GM19238 (cell line): ENCODE data around the gene AMT.
"Not testable (repeated sequence)": the region's sequence is repeated elsewhere in the genome, so short reads cannot be mapped to it uniquely, and the experiment has no call there.

ENCODE experiments used
- DNase-seq: peaks from one replicate; pipeline ENCODE4 v3.0.0; 2011; ENCODE audit warnings: low spot score; ENCODE audit not compliant: insufficient read length

AMT gene

GRCh38 chr3:49427586-49427985, 5.3 kb upstream of the AMT start:
- no peak for DNase-seq

DNA sequence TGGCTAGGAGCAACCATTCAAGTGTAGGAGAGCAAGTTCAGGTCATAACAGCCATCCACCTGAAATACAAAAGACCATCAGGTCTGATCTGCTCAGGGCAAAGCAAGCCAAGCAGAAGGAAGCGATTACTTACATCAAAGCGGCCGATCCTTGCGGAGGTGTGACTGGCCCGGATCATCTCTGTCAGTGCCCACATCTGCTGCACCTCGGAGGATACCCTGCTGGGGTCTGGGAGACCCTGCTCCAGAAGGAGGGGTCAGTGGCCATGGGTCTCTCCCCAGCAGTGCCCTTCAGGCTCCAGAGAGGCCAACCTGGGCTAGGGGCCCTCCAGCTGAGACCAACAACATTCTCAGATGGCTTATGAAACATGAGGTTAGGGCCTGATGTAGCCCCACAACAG, 2.5 kb upstream of the AMT start:
- DNase-seq = no peak

GRCh38 chr3:49421890-49422378, 339 bp downstream of the AMT start:
- DNase-seq = no peak

DNA sequence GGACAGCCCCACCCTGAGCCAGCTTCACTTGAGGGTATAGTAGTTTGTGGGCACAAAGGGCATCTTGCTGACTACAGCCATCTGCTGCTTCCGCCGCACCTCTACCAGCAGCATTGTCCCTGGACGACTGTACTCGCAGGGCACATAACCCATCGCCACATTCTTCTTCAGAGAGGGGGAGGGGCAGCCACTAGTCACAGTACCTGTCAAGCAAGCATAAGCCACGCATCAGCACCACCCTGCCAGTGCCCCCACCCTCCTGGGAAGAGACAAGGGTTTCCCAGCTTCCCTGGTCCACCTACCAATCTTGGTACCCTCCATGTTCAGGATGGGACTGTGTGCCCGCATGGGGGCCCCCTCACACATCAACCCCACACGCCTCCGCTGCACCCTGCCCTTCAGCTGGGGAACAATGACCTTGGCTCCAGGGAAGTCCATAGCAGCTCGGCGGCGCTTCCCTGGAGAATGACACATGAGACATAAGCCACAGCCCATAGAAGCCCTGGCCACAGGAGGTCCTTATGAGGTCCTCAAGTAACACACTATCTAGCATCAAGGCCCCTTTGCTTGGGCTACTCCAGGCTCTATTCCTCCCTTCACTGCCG, 4.7 kb downstream of the AMT start:
- DNase-seq = no peak

DNA sequence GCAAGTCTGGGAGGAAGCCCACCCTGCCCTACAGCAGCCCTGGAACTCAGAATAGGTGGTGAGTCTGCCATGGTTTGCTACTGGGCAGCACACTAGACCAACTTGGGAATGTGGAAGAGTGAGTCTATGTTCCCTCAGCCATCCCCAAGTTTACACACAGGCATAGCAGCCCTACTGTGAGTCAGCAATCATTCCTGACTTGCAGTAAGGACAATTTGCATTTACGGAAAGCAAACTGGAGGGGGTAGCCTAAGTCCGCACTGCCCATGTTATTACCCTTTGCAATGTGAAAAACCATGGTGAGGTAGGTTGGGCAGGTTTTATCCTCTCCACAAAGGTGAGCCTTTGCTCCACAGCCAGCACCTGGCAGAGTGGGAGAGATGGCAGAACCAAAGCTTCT, 5.4 kb downstream of the AMT start:
- no peak for DNase-seq

GRCh38 chr3:49415931-49416601, 6.2 kb downstream of the AMT start:
- no peak for DNase-seq

- no peak for DNase-seq
Measured at GRCh38 chr3:49414753-49415152, 7.5 kb downstream of the AMT start.

DNA sequence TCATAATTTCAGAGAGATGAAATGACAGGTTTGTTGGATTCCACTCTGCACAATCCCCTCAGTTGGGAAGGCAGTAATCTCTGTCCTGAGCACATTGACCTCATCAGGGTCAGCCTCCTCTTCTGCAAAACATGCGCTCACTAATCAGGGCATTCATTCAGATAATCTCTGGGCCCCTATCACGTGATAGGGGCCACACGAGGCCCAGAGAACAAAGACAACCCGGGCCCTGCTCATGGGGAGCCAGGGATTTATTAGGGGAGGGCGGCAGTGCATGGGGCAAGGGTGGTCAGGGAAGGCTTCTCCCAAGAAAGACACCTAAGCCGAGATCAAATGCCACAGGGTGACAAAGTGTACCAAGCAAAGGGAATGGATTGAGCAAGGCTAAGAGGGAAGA, 8.9 kb downstream of the AMT start:
- DNase-seq = no peak

DNA sequence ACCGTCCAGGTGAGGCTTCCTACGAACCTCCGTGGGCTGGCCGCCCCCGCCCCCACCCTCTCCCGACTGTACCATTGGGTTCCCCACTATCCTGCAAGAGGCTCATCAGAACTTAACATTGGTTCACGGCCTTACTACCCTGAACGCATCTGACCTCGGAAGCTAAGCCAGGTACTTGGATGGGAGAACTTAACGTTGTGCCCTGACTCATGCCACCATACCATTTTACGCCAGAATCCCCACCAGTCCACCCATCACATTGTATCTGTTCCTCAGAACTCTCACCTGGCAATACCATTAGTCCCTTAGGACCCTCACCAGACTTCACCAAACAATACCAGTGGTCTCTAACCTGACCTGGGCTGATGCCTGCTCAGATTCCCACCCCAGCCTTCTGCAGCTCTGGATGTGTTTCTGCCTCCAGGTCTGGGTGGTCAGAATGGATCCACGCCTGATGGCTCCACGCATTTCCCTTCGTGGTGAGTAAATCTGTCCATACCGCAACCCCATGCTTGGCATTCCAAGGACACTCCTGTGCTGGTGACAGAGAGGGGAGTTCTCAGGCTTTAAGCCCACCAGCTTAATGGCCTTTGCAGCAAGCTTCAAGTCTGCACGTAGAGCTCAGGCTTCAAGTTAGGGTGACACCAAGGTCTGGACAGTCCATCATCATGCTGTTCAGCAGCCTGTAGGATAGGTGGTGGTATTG, 9.5 kb downstream of the AMT start:
- no peak for DNase-seq

- peak; percentile 96 for DNase-seq
Measured at GRCh38 chr3:49411968-49412631, 10.2 kb downstream of the AMT start, which contains the start of the genes RHOA and TCTA. Gene RHOA (minus strand): TSS chr3:49411976. CDS start chr3:49375589, 36,387 bp downstream. Gene TCTA (plus strand): TSS chr3:49412423. CDS start chr3:49412427, 4 bp downstream.

GRCh38 chr3:49411535-49411967, 10.7 kb downstream of the AMT start:
- DNase-seq = no peak

DNA sequence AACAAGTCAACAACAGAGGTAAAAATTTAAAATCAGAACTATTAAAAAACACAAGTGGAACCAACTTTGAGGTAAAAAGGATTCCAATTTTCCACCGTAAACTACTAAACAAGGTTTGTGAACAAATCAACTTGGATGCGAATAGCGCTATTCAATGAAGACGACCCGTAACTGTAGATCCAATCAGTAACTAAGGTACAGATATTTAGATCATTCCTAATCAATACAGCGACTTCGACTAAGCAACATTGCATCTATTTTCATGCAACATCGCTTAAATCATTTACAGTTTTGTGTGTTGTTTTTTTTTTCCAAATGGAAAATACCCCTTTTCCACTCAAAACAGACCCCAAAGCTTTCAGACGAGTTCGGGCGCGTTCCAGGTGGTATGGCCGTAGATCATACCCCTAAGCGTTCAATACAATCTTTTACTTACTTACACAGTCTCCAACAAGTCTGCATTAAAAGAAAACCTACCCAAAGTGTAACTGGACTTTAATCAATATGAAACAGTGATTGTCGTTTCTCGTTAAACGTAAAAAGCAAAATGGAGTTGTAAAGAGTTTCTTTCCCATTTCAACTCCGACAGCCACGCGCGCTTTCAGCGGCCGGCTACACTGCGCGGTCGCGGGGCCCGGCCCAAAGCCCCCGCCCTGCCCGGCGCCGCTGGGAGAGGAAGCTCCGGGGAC, 11.3 kb downstream of the AMT start:
- DNase-seq = no peak

DNA sequence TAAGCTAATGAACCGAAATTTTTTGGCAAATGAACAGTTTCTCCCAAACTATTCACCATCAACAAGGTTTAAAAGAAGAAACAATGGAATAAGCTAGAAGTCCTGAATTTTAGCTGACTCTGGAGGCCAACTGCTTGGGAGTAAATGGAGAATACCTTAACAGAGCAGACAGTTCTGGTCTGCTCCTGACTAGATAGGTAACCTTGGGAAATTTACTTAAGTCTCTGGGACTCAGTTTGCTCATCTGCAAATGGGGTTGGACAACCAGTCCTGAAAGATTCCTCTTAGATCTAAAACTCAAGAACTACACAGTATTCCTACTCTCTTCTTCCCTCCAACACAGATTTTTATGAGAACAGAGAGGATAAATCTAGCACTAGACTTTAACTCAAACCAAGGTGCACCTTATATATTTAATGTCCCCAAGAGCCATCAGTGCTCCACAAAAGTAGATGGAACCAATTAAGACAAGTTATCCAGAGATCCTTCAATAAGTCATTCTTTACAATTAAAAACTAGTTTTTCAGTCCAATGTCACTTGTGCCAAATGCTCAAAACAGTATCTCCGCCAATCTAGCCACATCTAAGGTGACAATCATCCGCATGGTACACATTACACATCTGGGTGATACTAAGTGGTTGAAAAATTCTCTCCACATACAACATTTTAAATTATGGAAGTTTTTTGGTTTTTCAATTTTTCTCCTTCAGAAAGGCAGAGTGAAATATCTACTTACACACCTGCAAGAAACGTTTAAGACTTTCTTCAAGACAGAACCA, 12.0 kb downstream of the AMT start:
- DNase-seq = no peak

- DNase-seq = no peak
Measured at GRCh38 chr3:49406571-49407565, 15.4 kb downstream of the AMT start.

DNA sequence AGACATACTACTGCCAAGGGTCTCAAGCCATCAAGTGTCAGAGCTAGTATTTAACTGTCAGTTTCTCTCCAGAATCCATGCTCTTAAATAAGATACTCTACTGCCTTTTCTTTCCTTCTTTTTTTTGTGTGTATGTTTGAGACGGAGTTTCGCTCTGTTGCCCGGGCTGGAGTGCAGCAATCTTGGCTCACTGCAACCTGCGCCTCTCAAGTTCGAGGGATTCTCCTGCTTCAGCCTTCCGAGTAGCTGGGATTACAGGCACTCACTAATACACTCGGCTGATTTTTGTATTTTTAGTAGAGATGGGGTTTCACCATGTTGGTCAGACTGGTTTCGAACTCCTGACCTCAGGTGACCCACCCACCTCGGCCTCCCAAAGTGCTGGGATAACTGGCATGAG, 16.7 kb downstream of the AMT start:
- not testable (repeated sequence) for DNase-seq

GRCh38 chr3:49403891-49404290, 18.4 kb downstream of the AMT start:
- DNase-seq = no peak

DNA sequence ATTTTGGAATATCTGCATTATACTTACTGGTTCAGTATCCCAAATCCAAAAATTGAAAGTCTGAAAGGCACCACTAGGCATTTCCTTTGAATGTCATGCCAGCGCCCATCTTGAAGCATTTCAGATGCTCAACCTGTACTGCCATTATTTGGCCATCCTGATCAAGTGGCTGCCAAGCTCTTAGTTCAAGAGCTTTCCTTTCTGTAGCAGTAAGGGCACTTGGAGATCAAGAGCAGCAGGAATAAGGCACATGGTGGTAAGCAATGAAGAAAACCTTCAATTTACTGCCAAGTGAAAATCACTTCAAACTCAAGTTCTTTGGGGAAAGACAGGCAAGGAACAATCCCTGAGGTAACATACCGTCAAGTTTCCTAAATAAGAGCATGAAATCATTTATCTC, 20.5 kb downstream of the AMT start:
- no peak for DNase-seq

DNA sequence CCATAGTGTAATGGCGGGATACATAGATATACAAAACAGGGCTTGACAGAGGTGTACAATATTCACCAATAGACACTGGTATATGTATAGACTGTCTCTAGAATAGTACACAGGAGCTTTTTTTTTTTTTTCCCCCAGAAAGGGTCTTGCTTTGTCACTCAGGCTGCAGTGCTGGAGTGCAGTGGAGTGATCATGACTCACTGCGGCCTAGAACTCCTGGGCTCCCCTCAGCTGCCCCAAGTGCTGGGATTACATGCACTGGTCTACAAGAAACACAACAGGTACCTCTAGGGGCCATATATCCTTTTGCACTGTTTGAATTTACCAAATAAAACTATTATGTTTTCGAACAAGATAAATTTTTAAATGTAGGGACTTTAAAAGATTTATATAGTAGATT, 22.8 kb downstream of the AMT start:
- no peak for DNase-seq

DNA sequence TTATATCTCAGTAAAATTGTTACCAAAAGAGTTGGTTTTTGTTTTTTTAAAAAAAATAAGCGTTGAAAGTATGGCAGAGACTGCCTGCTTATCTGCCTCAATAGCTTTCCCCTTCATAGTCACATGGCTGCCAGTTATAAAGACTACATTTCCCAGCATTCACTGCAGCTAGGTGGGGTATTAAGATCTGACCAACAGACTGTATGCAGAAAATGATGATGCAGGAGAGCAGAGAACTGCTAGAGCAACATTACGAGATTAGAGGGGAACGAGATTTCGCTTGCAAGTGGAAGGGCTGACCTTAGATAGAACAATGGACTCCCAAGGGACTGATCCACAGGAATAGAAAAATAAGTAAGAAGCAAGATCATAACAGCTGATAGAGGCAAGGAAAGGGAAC, 24.8 kb downstream of the AMT start:
- no peak for DNase-seq
